HG02885 (cell line): ENCODE data around the gene STIMATE.

Source experiments
- ATAC-seq: cut with Tn5 transposase; IDR thresholded peaks from one replicate; pipeline ENCODE4 v1.9.1; 2021; ENCODE audit warnings: mild to moderate bottlenecking; ENCODE audit not compliant: unreplicated experiment, poor library complexity

The STIMATE gene

GRCh38 chr3:52895418-52895817, 1.9 kb downstream of the STIMATE start:
- ATAC-seq = no peak

GRCh38 chr3:52894756-52895155, 2.6 kb downstream of the STIMATE start:
- ATAC-seq = no peak

- ATAC-seq = no peak
Measured at GRCh38 chr3:52893723-52894122, 3.6 kb downstream of the STIMATE start.

DNA sequence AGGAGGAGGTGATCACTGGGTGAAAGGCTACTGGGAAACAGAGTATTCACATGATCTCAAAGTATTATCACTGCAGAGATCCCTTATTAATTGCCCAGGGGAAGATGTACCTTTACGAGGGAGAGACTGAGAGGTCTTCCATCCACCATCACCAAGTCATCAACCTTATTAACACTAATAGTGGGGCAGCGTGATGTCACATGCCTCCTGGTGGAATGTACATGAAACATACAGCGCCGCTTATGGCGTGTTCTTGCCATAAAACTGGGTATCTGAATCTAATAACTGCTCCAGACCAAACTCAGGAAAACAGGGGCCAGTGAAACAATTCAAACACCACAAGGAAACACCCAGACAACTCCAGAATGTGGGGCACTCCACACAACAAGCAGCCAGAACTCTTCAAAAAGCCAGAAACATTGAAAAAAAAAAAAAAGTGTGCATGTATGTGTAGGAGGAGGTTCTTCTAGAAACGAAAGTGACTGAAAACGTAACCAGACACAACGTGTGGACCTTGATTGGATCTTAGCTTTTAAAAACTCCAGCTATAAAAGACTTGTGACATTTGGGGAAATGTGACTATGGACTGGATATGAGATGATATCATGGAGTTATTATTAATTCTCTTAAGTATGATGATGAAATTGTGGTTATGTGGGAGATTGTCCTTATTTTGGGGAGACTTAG, 4.6 kb downstream of the STIMATE start:
- ATAC-seq = no peak

DNA sequence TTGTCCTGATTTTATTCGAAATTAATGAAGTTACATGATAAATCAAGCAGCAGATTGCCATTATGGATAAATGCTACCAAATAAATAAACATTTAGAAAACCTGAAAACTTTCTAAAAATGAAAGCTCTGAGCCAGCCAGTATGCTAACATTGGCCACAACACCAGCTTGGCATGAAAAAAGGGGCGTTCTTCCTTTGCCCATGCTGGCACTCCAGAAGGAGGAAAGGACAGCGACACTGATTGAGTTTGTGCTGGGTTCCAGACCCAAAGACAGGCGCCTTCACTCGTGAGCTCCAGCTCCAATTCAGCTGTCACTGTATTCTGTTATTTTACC, 5.1 kb downstream of the STIMATE start:
- ATAC-seq = no peak

DNA sequence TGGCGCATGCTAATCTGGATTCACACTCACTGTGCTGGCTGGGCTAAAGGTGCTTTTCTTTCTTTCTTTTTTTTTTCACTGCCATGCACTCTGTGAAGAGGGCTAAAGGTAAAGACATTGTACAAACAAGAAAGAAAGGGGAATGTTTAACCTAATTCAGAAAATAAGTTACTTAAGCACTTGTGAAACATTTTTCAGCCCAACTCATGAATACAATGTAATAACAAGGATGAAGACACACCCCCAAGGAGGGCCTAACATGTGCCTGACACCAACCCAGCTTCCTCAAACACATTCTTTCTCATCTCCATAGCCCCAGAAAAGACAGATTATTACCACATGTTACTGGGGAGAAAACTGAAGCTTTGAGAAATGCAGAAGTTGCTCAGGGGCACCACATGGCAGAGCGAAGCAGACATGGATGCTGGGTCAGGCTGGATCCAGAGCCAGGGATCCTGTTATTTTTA, 5.7 kb downstream of the STIMATE start:
- ATAC-seq = no peak

GRCh38 chr3:52891164-52891563, 6.2 kb downstream of the STIMATE start:
- no peak for ATAC-seq

DNA sequence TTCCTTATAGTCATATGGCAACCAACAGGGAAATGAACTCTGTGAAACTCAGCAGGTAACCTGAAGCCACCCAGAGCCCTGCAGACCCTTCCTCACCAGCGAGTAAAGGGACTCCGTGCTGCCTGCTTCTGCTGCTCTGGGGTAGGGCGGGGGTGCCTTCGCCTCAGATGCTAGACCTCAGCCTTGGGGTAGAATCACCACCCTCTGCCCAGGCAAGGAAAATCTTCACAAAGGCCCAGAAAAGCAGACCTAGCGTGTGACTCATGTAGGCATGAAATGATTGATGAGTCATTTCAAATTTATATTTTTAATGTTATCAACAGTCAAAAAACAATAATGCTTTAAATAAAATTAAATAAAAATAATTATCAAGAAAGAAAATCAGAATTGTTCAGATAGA, 6.6 kb downstream of the STIMATE start:
- ATAC-seq = no peak

DNA sequence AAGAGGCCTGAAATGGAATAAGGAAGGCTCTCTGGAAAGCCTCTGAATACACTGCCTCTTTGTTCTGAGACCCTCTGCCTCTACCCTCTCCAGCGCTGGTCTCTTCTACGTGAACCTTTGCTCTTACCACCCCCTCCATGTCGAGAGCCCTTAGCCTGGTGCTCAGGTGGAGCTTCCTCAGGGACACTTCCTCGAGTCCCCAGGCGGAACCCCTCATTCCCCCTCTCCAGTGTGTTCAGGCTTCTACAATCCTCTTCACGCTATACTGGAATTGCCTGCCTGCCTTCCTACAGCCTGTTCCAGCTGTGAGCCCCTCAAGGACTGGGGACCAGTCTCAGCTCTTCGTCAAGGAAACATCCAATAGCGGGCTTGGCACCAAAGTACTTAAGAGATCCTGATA, 7.4 kb downstream of the STIMATE start:
- ATAC-seq = no peak

GRCh38 chr3:52887166-52887565, 10.2 kb downstream of the STIMATE start:
- ATAC-seq = no peak

- ATAC-seq = no peak
Measured at GRCh38 chr3:52886049-52886730, 11.2 kb downstream of the STIMATE start.

GRCh38 chr3:52882377-52882776, 15.0 kb downstream of the STIMATE start:
- no peak for ATAC-seq

- no peak for ATAC-seq
Measured at GRCh38 chr3:52881871-52882270, 15.5 kb downstream of the STIMATE start.

DNA sequence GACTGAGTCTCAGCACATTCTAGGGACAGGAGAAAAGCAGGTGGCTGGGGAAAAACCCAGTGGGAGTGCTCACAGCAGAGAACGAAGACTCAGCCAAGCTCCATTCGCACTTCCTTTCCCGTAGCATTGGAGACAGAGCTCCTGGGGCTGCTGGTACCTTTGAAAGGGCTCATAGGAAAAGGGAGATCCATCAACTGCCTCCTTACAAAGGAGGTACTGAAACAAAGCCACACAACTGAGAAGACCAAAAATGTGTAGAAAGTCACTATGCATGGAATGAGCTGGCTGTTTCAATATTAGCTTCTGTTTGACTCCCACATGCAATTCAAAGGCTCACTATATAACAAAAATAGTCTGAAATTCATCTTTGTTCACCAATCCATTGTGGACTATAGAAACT, 16.9 kb downstream of the STIMATE start:
- ATAC-seq = no peak

GRCh38 chr3:52880047-52880446, 17.3 kb downstream of the STIMATE start:
- ATAC-seq = no peak

- no peak for ATAC-seq
Measured at GRCh38 chr3:52879581-52879980, 17.8 kb downstream of the STIMATE start.

- ATAC-seq = no peak
Measured at GRCh38 chr3:52879090-52879489, 18.3 kb downstream of the STIMATE start.

DNA sequence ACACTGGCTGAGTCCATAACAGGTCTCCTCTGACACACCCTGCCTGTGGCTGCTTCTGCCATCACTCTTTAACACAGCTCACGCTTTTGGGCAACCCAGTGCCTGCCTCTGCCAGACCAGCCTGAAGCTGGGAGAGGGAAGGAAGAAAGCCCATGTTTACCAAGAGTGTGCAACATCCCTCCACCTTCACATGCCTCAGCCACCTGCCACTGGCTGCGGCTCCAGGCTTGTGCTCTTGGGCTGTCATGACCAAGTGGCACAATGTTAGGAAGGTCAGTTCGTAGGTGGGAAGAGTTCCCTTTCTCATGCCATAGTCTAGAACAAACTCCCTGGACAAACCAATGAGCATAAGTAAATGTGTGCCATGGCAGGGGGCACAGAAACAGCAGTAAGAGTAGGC, 20.3 kb downstream of the STIMATE start:
- ATAC-seq = no peak

- no peak for ATAC-seq
Measured at GRCh38 chr3:52874864-52875587, 22.3 kb downstream of the STIMATE start.

DNA sequence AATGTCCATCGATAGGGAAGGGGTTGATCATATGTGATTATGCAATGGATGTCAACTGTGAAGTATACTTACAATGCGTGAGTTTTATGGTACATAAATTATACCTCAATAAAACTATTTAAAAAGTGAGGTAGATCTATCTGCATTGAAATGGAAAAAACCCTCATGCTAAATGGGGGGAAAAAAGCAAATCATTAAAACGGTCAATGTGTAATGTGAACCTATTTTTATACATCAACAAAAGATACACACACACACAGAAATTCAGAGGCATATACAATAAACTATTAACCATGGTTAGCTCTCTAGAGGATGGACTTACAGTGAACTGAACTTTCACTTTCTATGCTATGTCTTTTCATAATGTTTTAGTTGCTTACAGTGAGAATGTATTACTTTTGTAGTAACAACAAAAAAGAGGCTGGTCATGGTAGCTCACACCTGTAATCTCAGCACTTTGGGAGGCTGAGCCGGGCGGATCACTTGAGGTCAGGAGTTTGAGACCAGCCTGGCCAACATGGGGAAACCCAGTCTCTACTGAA, 23.1 kb downstream of the STIMATE start:
- no peak for ATAC-seq

- ATAC-seq = no peak
Measured at GRCh38 chr3:52873433-52874159, 23.8 kb downstream of the STIMATE start.
